CD4-positive, alpha-beta T cell treated with Interleukin-15 for 1 hour (primary cell): ENCODE data around the gene NTSR1.

ENCODE experiments used
- DNase-seq: peaks from one replicate; pipeline ENCODE4 v3.0.0-alpha.2; 2020

Gene NTSR1

GRCh38 chr20:62792182-62792939 lies 83.7 kb downstream of the NTSR1 start:
- no peak for DNase-seq

GRCh38 chr20:62792940-62793756 lies 84.5 kb downstream of the NTSR1 start:
- DNase-seq = no peak

GRCh38 chr20:62793757-62794006 lies 85.0 kb downstream of the NTSR1 start:
- no peak for DNase-seq

- peak; percentile 94 for DNase-seq
These were observed 85.5 kb downstream of the NTSR1 start for GRCh38 chr20:62794007-62794724.

GRCh38 chr20:62795023-62795761 lies 86.6 kb downstream of the NTSR1 start:
- DNase-seq = peak; percentile 63

GRCh38 chr20:62796699-62797491 lies 88.3 kb downstream of the NTSR1 start:
- DNase-seq = no peak

GRCh38 chr20:62797671-62798532 lies 89.3 kb downstream of the NTSR1 start:
- no peak for DNase-seq

GRCh38 chr20:62799036-62799435 lies 90.4 kb downstream of the NTSR1 start:
- no peak for DNase-seq

GRCh38 chr20:62799459-62799858 lies 90.8 kb downstream of the NTSR1 start:
- no peak for DNase-seq

GRCh38 chr20:62799873-62800272 lies 91.2 kb downstream of the NTSR1 start:
- DNase-seq = no peak

GRCh38 chr20:62800314-62801259 lies 92.0 kb downstream of the NTSR1 start:
- no peak for DNase-seq

GRCh38 chr20:62801284-62802010 lies 92.8 kb downstream of the NTSR1 start:
- no peak for DNase-seq

GRCh38 chr20:62802026-62802712 lies 93.5 kb downstream of the NTSR1 start:
- no peak for DNase-seq

GRCh38 chr20:62804021-62804626 lies 95.5 kb downstream of the NTSR1 start:
- no peak for DNase-seq

- DNase-seq = peak; percentile 73
These were observed 96.1 kb downstream of the NTSR1 start, which contains the start of gene OGFR for GRCh38 chr20:62804627-62805154. Gene OGFR (plus strand): TSS chr20:62804835. CDS start chr20:62804860, 25 bp downstream.

GRCh38 chr20:62805155-62805710 lies 96.6 kb downstream of the NTSR1 start:
- no peak for DNase-seq

- peak; percentile 51 for DNase-seq
These were observed 97.2 kb downstream of the NTSR1 start for GRCh38 chr20:62805711-62806382.
